WTC11 (cell line): Measurements from ENCODE around the gene DUSP9. TPM values are rescaled to one million over a fixed set of nuclear protein-coding genes. Genes with fewer than 3 reads are reported as not detected.

Experiments
- ATAC-seq: fragments of 200-7000 bp; cut with Tn5 transposase; 2 replicates; pipeline ENCODE4 v1.10.0; 2021; ENCODE audit warnings: mild to moderate bottlenecking, moderate library complexity
- CTCF ChIA-PET: fragments of 300-600 bp; sonication (Branson Sonifier 250); formaldehyde crosslinking; loops from one replicate; lab custom pipeline; 2021; ENCODE audit warnings: antibody characterized with exemption; lab: Charles Lee
- POLR2A ChIA-PET: fragments of 350-600 bp; sonication (Branson Sonifier 250); formaldehyde crosslinking; loops from one replicate; lab custom pipeline; 2021; ENCODE audit warnings: antibody characterized with exemption; lab: Charles Lee
- DNase-seq: peaks from one replicate; pipeline ENCODE4 v3.0.0; 2021; ENCODE audit warnings: low spot score
- H3K27ac Mint-ChIP-seq: 2 replicates; pipeline ENCODE4 v1.8.0; 2021; ENCODE audit warnings: mixed read lengths
- H3K27me3 Mint-ChIP-seq: 2 replicates; pipeline ENCODE4 v1.8.0; 2021; ENCODE audit warnings: low read depth, mild to moderate bottlenecking, moderate library complexity, mixed read lengths
- H3K36me3 Mint-ChIP-seq: 2 replicates; pipeline ENCODE4 v1.8.0; 2021; ENCODE audit warnings: mixed read lengths
- H3K4me1 Mint-ChIP-seq: 2 replicates; pipeline ENCODE4 v1.8.0; 2022; ENCODE audit warnings: mixed read lengths
- H3K4me3 Mint-ChIP-seq: 2 replicates; pipeline ENCODE4 v1.8.0; 2021; ENCODE audit warnings: mild to moderate bottlenecking, moderate library complexity, mixed read lengths
- H3K9me3 Mint-ChIP-seq: 2 replicates; pipeline ENCODE4 v1.8.0; 2021; ENCODE audit warnings: mixed read lengths
- ATF6 ChIP-seq: sonication (generic); formaldehyde crosslinking; IDR thresholded peaks from 2 replicates; pipeline ENCODE4 v1.8.1; 2023; ENCODE audit warnings: mild to moderate bottlenecking, missing genetic modification reagents
- CREM ChIP-seq: sonication (generic); formaldehyde crosslinking; IDR thresholded peaks from 2 replicates; pipeline ENCODE4 v1.8.1; 2022; ENCODE audit warnings: mild to moderate bottlenecking, missing genetic modification reagents, moderate library complexity
- E2F1 ChIP-seq: sonication (generic); formaldehyde crosslinking; IDR thresholded peaks from 2 replicates; pipeline ENCODE4 v1.8.0; 2022; ENCODE audit warnings: mild to moderate bottlenecking, missing genetic modification reagents
- EMX1 ChIP-seq: fragments of 250-450 bp; sonication (Bioruptor Pico); IDR thresholded peaks from 2 replicates; pipeline ENCODE4 v1.8.0; 2021; ENCODE audit warnings: mild to moderate bottlenecking
- GTF2I ChIP-seq: fragments of 250-450 bp; sonication (Bioruptor Pico); conservative IDR thresholded peaks from 2 replicates; pipeline ENCODE4 v1.4.0; 2021; ENCODE audit warnings: mild to moderate bottlenecking
- HMGA2 ChIP-seq: fragments of 250-450 bp; sonication (Bioruptor Pico); IDR thresholded peaks from 2 replicates; pipeline ENCODE4 v1.4.0; 2021; ENCODE audit warnings: mild to moderate bottlenecking, moderate library complexity
- IRF2 ChIP-seq: sonication (generic); formaldehyde crosslinking; IDR thresholded peaks from 2 replicates; pipeline ENCODE4 v1.8.0; 2022; ENCODE audit warnings: low read depth, missing genetic modification reagents, borderline replicate concordance
- MLX ChIP-seq: sonication (generic); formaldehyde crosslinking; IDR thresholded peaks from 2 replicates; pipeline ENCODE4 v1.8.1; 2023; ENCODE audit warnings: mild to moderate bottlenecking, missing genetic modification reagents, moderate library complexity
- MXD4 ChIP-seq: fragments of 250-450 bp; sonication (Bioruptor Pico); IDR thresholded peaks from 2 replicates; pipeline ENCODE4 v1.8.0; 2021; ENCODE audit warnings: mild to moderate bottlenecking, moderate library complexity, borderline replicate concordance
- NFATC4 ChIP-seq: fragments of 250-450 bp; sonication (Bioruptor Pico); IDR thresholded peaks from 2 replicates; pipeline ENCODE4 v1.9.0; 2021; ENCODE audit warnings: mild to moderate bottlenecking
- SOX15 ChIP-seq: fragments of 250-450 bp; sonication (Bioruptor Pico); IDR thresholded peaks from 2 replicates; pipeline ENCODE4 v1.9.0; 2021; ENCODE audit warnings: mild to moderate bottlenecking
- STAT6 ChIP-seq: sonication (generic); formaldehyde crosslinking; conservative IDR thresholded peaks from 2 replicates; pipeline ENCODE4 v1.8.1; 2023; ENCODE audit warnings: mild to moderate bottlenecking, low read depth, missing genetic modification reagents, moderate library complexity
- TCF7 ChIP-seq: sonication (generic); formaldehyde crosslinking; IDR thresholded peaks from 2 replicates; pipeline ENCODE4 v1.8.0; 2022; ENCODE audit warnings: mild to moderate bottlenecking, low read depth, missing genetic modification reagents, moderate library complexity
- TP53 ChIP-seq: sonication (generic); formaldehyde crosslinking; IDR thresholded peaks from 2 replicates; pipeline ENCODE4 v1.8.1; 2023; ENCODE audit warnings: mild to moderate bottlenecking, missing genetic modification reagents
- ZNF121 ChIP-seq: sonication (generic); formaldehyde crosslinking; IDR thresholded peaks from 2 replicates; pipeline ENCODE4 v1.8.0; 2023; ENCODE audit warnings: missing genetic modification reagents
- ZNF232 ChIP-seq: sonication (generic); formaldehyde crosslinking; IDR thresholded peaks from 2 replicates; pipeline ENCODE4 v1.8.0; 2022; ENCODE audit warnings: mild to moderate bottlenecking, missing genetic modification reagents
- ZNF396 ChIP-seq: fragments of 250-450 bp; sonication (Bioruptor Pico); IDR thresholded peaks from 2 replicates; pipeline ENCODE4 v1.8.0; 2021; ENCODE audit warnings: mild to moderate bottlenecking, moderate library complexity, borderline replicate concordance
- ZNF532 ChIP-seq: fragments of 250-450 bp; sonication (Bioruptor Pico); IDR thresholded peaks from 2 replicates; pipeline ENCODE4 v1.9.0; 2021; ENCODE audit warnings: mild to moderate bottlenecking, borderline replicate concordance
- total RNA-seq: library from RNA; stranded (reverse); gene quantifications from 3 replicates; pipeline ENCODE4 v1.2.3, GENCODE V29; 2021

DUSP9 gene
- total RNA-seq, 1 experiment from 2014 or later, result 2.5 TPM

GRCh38 chrX:153637121-153638040 lies 9.6 kb upstream of the DUSP9 start (continued):
- TF ChIP-seq TCF7 (CRISPR knock-in tag) (no peak), IRF2 (CRISPR knock-in tag) (no peak), ZNF232 (CRISPR knock-in tag) (no peak), HMGA2 (CRISPR knock-in tag) (no peak), SOX15 (CRISPR knock-in tag) (no peak), ZNF121 (no peak), ZNF396 (CRISPR knock-in tag) (no peak), TP53 (CRISPR knock-in tag) (no peak)
- TF ChIP-seq, all 79 proteins: peak for 0

- POLR2A ChIA-PET, result no interaction called here
- no peaks in the 10 kb centered on the region for H3K36me3 Mint-ChIP-seq
- TF ChIP-seq TCF7 (CRISPR knock-in tag), result no peak
- no peak for TF ChIP-seq ATF6 (CRISPR knock-in tag)
- no peak for TF ChIP-seq CREM
- TF ChIP-seq GTF2I (CRISPR knock-in tag), result no peak
- no peak for TF ChIP-seq E2F1 (CRISPR knock-in tag)
- TF ChIP-seq STAT6, result no peak
- TF ChIP-seq EMX1 (CRISPR knock-in tag), result no peak
- no peak for TF ChIP-seq NFATC4
- no peak for TF ChIP-seq ZNF532 (CRISPR knock-in tag)
- TF ChIP-seq MLX (CRISPR knock-in tag), result no peak
- TF ChIP-seq MXD4 (CRISPR knock-in tag), result no peak
- CTCF ChIA-PET, result interaction anchor here (3.1 to 3.8 kb wide), 2 partner anchors 9 to 30 kb away, joined by 66 to 106 read pairs; partner anchors contain the start of gene DUSP9
- peaks cover 10% of the 10 kb centered on the region for H3K4me1 Mint-ChIP-seq
- H3K9me3 Mint-ChIP-seq, result no peaks in the 10 kb centered on the region
- no peak for DNase-seq
- no peak for ATAC-seq
- H3K27me3 Mint-ChIP-seq, result peaks cover 23% of the 10 kb centered on the region
- no peak overlapping the region for H3K4me3 Mint-ChIP-seq
- no peak overlapping the region for H3K27ac Mint-ChIP-seq
Observed at GRCh38 chrX:153638041-153638371, 9.0 kb upstream of the DUSP9 start.
